NCI-H2171 treated with DMSO at 0.1 percent for 48 hours (cell line): ENCODE data around the gene FXYD2.
A peak's percentile ranks its signal among the peaks of the same experiment; 100 is the strongest.
"Not testable (repeated sequence)": the region's sequence is repeated elsewhere in the genome, so short reads cannot be mapped to it uniquely, and the experiment has no call there.

ENCODE experiments used
- DNase-seq: peaks from one replicate; lab custom pipeline; 2025; lab: John Stamatoyannopoulos, UW

FXYD2 gene

GRCh38 chr11:117820516-117820915 lies 4.0 kb downstream of the FXYD2 start:
- DNase-seq, result no peak

DNA sequence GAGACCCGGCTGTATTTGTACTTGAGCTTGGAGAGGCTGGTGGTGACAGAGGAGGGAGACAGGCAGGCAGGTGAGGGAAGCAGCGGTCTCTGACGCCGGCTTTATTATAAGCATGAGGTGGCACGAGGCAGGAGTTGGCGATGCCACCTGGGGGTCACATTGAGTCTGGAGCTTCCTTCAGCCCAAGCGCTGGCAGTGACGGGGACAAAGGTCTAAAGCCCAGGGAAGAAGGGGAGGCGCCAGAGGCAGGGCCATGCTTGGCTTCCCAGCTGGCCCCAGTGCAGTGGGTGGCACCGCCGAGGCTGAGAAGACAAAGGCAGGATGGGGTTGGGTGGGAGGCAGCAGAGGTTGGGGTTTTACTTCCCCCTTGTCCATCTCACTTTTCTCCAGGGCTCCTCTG lies 4.5 kb downstream of the FXYD2 start:
- DNase-seq, result no peak

GRCh38 chr11:117819096-117820040 lies 5.2 kb downstream of the FXYD2 start:
- DNase-seq, result peak; percentile 59

- no peak for DNase-seq
These were observed 6.3 kb downstream of the FXYD2 start for GRCh38 chr11:117818041-117818873.

GRCh38 chr11:117817368-117818040 lies 7.0 kb downstream of the FXYD2 start:
- DNase-seq, result peak; percentile 71

GRCh38 chr11:117816846-117817367 lies 7.6 kb downstream of the FXYD2 start:
- no peak for DNase-seq

DNA sequence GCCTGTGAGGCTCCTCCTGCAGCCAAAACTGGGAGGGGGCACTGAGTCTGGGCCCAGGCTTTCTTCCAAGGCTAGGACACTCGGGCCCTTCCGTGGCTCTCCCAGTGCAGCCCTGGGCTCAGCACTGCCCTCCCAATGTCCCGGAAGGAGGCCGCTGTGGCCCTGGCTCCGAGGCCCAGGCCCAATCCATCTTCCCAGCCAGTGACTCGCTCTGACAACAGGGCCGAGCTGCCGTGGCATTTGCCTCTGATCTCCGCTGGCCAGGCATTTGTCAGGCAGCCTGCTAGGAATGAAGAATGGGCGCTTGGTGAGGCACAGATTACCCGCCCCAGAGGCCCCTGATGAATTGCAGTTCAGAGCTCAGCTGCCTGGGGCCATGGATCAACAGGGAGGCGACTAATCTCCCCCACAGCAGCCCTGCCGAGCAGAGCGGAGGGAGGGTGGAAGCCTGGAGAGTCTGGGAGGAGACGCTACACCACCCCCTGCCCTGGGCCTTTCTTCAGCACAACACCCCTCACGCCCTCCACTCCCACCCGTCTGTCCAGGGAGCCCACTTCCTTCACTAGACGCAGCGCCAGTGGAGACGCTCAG lies 8.3 kb downstream of the FXYD2 start:
- no peak for DNase-seq

DNA sequence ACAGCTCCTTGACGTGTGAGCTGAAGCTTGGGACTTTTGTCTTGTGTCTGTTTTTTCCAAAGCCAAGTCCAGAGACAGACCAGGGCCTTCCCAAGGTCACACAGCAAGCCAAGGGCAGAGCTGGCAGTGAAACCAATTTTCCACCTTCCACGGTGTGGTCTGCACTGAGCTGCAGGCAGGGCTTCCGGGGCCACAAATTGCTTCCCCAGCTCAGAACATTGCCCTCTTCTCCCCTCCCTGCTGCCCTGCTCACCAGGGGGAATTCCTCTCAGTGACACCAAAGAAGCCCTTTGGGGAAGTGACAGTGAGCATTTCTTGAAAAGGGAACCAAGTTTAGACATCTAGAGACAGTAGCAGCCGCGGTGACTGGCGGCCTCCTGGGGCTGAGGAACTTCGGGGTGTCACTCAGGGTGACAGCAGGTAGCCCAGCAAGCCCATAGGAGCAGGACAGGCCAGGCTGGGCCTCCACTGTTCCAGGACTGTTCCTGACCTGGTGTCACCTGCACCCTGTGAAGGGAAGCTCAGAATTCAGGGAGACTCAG lies 9.2 kb downstream of the FXYD2 start:
- DNase-seq, result no peak

GRCh38 chr11:117814766-117815261 lies 9.7 kb downstream of the FXYD2 start:
- peak; percentile 7 for DNase-seq

DNA sequence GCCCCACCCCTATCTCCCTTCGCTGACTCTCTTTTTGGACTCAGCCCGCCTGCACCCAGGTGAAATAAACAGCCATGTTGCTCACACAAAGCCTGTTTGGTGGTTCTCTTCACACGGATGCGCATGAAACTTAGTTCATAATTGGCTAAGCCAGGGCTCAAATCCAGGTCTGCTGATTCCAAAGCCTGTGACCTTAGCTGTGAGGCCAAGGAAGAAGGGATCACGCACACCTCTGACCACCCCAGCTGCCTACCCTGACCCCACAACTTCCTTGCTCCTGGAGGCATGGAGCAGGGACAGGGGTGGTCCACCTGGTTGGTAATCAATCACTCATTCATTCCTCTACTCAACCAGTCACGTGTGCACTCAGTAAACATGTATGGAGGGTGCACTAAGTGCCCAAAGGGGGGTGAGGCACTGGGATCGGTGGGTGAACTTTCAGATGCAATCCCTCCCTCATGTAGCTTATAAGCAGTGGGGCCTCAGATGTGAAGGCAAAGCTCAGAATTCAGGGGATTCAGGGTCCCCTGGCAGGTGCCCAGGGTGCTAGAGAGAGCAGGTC lies 10.3 kb downstream of the FXYD2 start:
- DNase-seq, result no peak

DNA sequence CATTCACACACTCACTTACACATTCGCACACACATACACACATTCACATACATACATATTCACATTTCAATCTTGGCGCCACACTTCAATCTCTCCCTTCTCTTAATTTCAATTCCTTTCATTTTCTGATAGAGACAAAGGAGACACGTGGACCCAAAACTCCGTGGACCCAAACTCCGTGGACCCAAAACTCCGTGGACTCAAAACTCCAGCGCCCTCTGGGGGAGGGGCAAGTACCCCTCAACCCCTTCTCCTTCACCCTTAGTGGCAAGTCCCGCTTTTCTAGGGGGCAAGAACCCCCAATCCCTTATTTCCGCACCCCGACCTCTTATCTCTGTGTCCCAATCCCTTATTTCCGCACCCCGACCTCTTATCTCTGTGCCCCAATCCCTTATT lies 14.5 kb downstream of the FXYD2 start:
- not testable (repeated sequence) for DNase-seq

DNA sequence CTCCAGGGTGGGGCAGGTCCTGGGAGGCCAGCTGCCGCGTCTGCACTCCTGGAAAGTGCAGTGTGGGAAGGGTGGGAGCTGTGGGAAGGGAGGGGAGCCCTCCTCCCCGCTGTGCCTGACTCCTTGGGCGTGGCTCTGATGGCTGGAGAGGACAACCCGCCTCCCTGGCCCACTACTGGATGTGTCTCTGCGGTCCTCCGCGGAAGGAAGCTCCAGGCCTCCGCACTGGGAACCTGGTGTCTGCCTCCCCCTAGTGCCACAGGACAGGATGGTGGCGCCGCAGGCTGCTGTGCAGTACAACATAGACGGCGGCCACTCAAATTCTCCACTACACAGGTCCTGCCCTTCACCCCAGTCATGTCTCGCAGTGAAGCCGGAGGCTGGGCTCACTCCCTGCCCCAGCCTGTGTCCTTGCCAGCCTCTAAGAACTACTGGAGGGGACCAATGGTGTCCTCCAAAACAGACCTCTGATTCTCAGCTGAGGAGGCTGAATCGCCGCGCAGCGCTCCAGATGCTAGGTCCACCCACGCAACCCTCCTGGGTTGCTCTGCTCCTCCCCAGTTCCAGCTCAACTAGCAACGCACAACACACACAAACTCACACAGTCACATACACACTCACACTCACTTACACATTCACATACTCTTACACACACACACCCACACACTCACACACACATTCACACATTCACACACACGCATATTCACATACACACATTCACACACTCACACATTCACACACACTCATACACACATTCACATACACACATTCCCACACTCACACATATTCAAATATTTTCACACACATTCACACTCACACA lies 15.1 kb downstream of the FXYD2 start:
- peak; percentile 72 for DNase-seq

DNA sequence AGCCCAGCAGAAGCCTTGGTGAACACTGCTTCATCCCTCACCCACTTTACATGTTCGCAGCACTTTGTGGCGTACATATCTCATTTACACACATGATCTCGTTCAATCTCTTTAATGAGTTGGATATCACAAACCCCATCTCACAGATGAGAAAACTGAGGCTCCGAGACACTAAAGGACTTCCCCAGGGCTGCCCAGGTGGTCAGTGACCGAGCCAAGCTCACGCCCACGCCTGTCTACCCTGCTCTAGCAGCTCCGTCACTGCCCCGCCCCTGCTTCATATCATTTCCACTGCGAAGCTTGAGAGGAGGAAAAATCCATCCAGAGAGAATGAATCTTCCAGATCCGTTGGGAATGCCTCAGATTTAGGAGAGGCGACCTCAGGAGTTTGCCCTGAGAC lies 15.8 kb downstream of the FXYD2 start:
- peak; percentile 7 for DNase-seq

DNA sequence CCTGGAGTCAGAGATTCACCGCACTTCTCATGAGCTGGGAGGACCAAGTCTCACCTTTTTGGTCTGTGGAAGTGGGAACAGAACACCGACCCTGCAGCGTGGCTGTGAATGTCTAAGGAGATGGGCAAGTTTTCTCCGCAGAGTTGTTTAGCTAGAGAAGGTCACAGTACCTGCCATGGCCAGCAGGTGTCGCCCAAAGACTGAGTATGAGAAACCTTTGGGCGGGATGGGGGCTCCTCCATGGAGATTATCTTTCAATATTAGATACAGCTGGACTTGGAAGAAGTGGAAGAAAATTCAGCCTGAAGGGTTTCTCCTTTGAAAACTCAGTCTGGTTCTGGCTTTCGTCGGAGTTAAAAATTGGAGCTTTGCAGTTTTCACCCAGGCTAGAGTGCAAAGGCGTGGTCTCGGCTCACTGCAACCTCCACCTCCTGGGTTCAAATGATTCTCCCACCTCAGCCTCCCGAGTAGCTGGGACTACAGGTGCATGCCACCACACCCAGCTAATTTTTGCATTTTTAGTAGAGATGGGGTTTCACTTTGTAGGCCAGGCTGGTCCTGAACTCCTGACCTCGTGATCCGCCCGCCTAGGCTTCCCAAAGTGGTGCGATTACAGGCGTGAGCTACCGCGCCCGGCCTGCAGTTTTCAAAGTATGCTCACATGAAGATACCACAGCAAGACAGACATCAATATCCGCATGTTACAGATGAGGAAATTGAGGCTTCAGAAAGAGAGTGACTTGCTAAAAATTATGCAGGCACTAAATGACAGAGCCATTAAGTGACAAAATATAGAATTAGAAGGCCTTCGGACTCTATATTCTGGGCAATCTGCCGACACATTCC lies 16.8 kb downstream of the FXYD2 start:
- peak; percentile 28 for DNase-seq

DNA sequence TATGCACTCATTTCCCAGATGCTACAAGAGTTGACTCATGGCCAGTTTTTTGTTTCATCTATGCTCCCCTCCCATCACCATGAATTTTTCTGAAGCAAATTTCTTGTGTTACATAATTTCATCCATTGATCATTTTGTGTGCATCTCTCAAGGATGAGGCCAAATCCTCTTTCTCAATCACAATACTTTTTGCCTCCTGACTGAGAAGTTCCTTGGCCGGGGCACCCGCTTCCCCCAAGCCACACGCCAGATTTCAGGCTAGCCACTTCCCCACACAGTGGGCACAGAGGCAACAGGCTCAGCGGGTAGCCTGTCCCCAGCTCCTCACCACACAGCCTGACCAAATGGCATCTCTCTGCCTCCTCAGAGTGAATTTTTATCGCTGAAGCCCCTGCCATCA lies 17.7 kb downstream of the FXYD2 start:
- DNase-seq, result no peak

DNA sequence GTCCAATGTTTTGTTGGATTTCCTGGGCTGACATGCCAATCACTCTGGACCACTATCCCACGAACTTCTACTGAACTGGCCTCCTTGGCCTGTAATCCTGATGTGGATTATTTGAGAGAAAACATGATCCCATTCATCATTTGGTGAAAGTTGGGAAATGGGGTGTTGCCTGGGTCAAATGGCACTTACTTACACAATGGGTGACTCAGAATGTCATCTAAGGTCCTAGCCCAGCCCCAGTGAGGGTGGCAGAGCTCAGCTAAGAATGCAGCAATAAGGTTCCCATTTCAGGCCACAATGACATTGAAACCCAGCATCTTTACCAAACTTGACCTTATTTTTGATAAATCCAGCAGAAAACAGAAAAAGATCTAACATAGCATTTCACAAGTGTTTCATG lies 19.5 kb downstream of the FXYD2 start:
- DNase-seq, result no peak

DNA sequence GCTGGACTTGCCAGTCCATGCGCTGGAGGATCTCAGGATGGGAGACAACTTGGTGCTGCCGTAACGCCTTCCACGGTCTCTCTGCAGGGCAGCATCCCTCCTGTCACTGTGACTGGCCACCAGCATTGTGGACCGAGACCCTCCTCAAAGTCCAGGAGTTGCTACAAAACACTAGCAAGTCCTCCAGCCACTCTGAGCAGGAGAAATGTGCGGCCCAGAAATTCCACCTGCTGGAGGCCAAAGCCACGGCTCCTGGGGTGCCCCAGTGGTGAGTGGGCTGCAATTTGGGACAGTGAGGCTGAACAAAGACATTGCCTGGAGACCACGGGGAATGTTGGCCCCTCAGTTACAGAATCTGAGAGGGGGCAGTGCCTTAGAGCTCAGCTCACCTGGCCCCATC lies 20.6 kb downstream of the FXYD2 start:
- no peak for DNase-seq

DNA sequence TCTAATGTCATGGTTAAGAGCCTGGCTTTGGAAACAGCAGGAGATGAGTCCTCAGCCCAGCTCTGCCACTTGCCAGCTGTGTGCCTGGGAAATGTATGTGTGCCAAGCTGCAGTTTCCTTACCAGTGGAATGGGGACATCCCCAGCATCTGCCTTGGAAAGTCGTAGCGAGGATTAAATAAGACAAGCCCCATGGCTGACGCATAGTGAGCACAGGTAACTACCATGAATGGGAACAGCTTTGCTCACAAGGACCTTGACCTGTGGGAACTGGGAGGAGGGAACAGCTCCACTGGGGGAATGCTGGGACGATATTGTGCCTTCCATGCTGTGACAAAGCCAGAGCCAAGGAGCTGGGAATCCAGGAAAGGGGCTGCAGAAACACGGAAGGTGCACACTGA lies 24.9 kb downstream of the FXYD2 start:
- peak; percentile 37 for DNase-seq

- DNase-seq, result peak; percentile 35
These were observed 27.5 kb downstream of the FXYD2 start, which contains the start of gene DSCAML1 for GRCh38 chr11:117796872-117797529. Gene DSCAML1 (minus strand): TSS chr11:117797216. CDS start chr11:117797079, 137 bp downstream.
